Adrenal gland (tissue), 5 donors: ENCODE measurements around the gene FAM174C.

Source experiments
- CTCF ChIP-seq, 6 experiments: fragments of 450-650 bp in 4 of 6; fragments of 200-600 bp in 2 of 6; sonication (generic) in 1 of 6; IDR thresholded peaks; 1 replicate in 5 of 6; 2 replicates in 1 of 6; pipeline versions ENCODE4 v1.5.1 to v1.8.0; 2016 to 2021; ENCODE audit warnings: antibody characterized with exemption in 6 of 6, mild to moderate bottlenecking in 2 of 6, moderate library complexity in 1 of 6
- POLR2A ChIP-seq, 2 donors: fragments of 450-650 bp; IDR thresholded peaks; one replicate each; pipeline ENCODE4 v1.6.1; 2017; ENCODE audit warnings: antibody characterized with exemption in 2 of 2, mild to moderate bottlenecking in 2 of 2, moderate library complexity in 1 of 2
- donor health status: DM: no; HTN: no; CAD: no.

GRCh38 chr19:1288226-1288612, 12.9 kb downstream of the FAM174C start:
- TF ChIP-seq CTCF (IDR thresholded peaks at IDR 0.05) = no peak
- no peak for TF ChIP-seq POLR2A (IDR thresholded peaks at IDR 0.05)
